ENCODE measurements around the gene TRIM72.
"Not testable (repeated sequence)": the region's sequence is repeated elsewhere in the genome, so short reads cannot be mapped to it uniquely, and the experiment has no call there.

Gene TRIM72

DNA sequence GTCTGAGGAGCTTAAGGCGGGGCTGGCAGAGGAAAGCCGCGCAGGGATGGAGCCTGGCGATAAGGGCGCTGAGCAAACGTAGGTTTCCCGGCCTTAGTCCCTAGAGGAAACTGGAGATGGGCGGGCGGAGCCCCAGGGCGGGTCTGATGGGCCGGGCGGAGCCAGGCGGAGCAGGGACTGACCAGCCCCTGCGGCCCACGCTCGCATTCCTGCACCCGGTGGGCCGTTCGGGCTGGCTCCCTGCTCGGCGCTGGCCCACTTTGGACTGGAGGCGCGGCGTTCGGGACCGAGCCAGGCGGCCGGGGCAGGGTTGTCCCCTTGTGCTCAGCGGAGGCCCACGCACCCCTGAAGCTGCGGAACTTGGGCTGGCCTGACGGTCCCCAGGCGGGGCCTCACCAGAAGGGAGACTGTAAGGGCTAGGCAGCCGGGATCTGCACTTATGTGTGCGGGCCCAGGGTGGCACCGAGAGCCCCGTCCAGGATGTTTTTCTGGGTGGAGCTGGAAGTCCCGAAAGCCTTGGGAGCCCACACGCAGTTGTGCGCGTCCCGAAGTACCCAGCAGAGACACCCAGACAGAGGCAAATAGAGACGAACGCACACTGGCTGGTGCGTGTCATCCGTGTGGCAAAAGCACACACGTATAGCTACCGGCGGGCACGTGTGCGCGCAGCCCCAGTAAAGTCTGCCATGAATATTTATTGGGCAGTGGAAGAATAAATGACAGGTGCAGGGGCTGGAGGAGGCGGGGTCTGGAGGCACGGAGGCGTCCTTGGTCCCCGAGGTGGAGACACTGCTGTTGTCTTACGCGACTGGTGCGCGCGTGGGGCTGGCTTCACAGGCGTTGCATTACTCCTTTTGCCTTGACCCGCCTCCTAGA is 1.6 kb downstream of the TRIM72 start:
- no peak for DNase-seq (ENCODE audit: low spot score)

GRCh38 chr16:31216422-31217135 is 2.7 kb downstream of the TRIM72 start, which contains the start of gene PYDC1:
PYDC1 (minus strand) TSS chr16:31217135; CDS start chr16:31217028, 107 bp downstream.
- no peak for DNase-seq (ENCODE audit: low spot score)

DNA sequence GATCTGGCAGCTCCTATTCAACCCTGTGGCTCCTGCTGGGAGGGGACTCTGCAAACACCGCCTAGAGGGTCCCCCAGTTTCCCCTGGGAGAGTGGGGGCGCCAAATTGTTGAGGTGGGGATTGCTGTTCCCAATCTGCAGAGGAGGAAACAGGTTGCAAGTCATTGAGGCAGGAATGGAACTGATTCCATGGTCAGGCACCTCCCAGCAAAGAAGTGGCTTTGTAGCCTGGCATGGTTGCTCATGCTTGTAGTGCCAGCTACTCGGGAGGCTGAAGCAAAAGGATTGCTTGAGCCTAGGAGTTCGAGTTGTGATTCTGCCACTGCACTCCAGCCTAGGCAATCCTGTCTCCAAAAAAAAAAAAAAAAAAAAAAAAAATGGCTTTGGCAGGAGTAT is 3.2 kb downstream of the TRIM72 start:
- no peak for DNase-seq (ENCODE audit: low spot score)

GRCh38 chr16:31219154-31219741 is 5.3 kb downstream of the TRIM72 start:
- DNase-seq (ENCODE audit: low spot score), result no peak

DNA sequence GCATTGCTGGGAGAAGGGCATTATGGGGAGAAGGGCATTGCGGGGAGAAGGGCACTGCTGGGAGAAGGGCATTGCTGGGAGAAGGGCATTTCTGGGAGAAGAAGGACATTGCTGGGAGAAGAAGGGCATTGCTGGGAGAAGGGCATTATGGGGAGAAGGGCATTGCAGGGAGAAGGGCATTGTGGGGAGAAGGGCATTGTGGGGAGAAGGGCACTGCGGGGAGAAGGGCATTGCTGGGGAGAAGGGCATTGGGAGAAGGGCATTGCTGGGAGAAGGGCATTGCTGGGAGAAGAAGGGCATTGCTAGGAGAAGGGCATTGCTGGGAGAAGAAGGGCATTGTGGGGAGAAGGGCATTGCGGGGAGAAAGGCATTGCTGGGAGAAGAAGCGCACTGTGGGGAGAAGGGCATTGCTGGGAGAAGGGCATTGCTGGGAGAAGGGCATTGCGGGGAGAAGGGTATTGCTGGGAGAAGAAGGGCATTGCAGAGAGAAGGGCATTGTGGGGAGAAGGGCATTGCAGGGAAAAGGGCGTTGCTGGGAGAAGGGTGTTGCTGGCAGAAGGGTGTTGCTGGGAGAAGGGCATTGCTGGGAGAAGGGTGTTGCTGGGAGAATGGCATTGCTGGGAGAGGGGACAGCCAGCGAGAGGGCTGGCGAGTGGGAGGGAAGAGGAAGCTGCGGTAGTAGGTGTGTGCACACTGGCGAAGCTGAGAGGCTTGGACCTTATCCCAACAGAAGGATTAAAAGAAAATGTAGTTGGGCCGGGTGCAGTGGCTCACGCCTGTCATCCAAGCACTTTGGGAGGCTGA is 7.6 kb downstream of the TRIM72 start:
- no peak for DNase-seq (ENCODE audit: low spot score)

DNA sequence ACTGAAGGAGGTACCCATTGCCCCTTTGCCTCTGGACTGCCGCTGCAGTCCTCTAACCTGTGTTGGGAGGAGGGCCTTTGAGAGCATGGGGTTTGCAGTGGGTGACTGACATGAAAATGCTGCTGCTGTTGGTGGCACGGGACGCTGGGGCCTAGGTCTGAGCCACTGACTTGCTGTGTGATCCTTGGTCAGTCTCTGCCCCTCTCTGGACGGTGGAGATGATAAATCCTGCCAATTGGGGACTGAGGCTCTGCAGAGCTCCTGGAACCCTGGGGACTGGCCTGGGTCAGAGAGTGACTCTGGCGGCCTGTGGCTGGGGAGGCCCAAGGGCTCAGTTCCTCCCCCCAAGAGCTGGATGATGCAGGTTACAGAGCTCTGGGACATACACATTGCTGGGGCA is 9.1 kb downstream of the TRIM72 start:
- no peak for DNase-seq (ENCODE audit: low spot score)

DNA sequence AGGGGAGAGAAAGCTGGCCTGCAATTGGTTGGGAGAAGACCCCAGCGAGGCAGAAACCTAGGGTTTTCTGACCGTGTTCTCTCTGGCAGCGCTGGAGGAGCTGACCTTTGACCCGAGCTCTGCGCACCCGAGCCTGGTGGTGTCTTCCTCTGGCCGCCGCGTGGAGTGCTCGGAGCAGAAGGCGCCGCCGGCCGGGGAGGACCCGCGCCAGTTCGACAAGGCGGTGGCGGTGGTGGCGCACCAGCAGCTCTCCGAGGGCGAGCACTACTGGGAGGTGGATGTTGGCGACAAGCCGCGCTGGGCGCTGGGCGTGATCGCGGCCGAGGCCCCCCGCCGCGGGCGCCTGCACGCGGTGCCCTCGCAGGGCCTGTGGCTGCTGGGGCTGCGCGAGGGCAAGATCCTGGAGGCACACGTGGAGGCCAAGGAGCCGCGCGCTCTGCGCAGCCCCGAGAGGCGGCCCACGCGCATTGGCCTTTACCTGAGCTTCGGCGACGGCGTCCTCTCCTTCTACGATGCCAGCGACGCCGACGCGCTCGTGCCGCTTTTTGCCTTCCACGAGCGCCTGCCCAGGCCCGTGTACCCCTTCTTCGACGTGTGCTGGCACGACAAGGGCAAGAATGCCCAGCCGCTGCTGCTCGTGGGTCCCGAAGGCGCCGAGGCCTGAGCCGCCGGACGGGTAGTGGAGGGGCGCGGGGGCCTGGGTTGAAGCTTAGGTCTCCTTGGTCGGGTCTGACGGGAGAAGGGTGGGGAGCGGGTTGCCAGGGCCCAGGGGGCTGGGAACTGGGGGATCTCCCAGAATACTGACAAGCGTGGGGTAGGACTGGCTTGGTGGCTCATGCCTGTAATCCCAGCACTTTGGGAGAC is 10.4 kb downstream of the TRIM72 start:
- DNase-seq (ENCODE audit: low spot score), result no peak

GRCh38 chr16:31225193-31225592 is 11.3 kb downstream of the TRIM72 start:
- DNase-seq (ENCODE audit: low spot score), result no peak

- DNase-seq (ENCODE audit: low spot score), result no peak
Measured at GRCh38 chr16:31228206-31228605, 14.3 kb downstream of the TRIM72 start.

- DNase-seq (ENCODE audit: low spot score), result no peak
Measured at GRCh38 chr16:31229501-31229900, 15.6 kb downstream of the TRIM72 start.

GRCh38 chr16:31238041-31238440 is 24.1 kb downstream of the TRIM72 start:
- no peak for DNase-seq (ENCODE audit: low spot score)

GRCh38 chr16:31242206-31242605 is 28.3 kb downstream of the TRIM72 start:
- no peak for DNase-seq (ENCODE audit: low spot score)

DNA sequence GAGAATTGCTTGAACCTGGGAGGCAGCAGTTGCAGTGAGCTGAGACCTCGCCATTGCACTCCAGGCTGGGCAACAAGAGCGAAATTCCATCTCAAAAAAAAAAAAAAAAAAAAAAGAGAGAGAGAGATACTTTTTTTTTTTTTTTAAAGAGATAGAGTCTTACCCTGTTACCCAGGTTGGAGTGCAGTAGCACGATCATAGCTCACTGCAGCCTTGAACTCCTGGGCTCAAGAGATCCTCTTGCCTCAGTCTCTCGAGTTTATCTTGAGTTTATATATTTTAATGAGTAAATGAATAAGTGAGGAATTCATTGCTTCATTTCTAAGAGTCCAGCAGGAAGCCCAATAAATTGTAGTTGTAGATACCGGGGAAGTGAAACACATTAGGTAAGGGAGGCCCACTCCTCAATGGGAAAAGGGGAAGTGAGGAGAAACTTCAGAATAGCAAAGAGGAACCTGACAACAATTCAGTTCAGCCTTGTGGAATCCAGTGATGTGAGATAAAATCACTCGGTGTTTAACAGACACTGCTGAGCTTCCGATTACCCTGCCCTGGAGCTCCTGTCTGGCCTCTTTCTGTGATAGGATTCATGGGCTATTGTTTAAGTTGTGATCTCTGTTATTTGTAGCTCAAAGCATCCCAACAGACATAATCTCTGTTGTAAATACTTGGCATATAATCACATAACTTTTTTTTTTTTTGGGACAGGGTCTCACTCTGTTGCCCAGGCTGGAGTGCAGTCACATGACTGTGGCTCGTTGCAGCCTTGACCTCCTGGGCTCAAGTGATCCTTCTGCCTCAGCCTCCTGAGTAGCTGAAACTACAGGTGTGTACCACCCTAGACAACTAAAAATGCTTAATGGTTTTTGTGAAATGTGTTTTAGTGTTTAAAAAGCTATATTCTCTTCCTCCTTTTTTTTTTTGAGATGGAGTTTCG is 30.1 kb downstream of the TRIM72 start:
- no peak for DNase-seq (ENCODE audit: low spot score)

DNA sequence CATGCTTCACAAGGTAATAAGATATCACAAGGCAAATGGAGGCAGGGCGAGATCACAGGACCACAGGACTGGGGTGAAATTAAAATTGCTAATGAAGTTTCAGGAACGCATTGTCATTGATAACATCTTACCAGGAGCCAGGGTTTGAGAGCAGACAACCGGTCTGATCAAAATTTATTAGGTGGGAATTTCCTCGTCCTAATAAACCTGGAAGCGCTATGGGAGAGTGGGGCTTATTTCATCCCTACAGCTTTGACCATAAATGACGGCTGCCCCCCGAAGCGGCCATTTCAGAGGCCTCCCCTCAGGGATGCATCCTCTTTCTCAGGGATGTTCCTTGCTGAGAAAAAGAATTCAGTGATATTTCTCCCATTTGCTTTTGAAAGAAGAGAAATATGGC is 31.7 kb downstream of the TRIM72 start:
- DNase-seq (ENCODE audit: low spot score), result not testable (repeated sequence)

DNA sequence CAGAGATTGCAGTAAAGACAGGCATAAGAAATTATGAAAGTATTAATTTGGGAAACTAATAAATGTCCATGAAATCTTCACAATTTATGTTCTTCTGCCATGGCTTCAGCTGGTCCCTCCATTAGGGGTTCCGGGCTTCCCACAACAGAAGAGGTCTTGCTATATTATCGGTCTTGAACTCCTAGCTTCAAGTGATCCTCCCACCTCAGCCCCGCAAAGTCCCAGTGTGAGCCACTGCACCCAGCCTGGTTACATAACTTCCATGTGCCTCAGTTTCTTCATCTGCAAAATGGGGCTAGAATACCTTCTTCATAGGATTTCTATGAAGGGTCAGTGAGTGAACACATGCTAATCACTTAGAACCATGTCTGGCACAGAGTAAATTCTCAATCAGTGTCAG is 32.4 kb downstream of the TRIM72 start:
- DNase-seq (ENCODE audit: low spot score), result no peak

DNA sequence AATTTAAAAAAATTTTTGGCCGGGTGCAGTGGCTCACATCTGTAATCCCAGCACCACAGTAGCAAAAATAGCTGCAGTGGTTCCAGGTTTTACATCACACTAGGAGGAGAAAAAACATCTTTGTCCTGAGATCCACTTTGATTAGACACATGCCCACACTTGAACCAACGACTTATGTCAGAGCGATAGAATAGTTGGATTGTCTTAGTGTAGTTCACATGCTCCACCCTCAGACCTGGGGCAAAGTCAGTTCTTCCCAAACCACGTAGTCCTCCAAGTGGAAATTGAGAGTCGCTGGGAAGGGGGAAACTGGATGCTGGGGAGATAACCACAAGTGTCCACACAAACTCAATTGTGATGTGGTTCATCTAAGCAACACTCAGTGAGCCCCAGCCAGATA is 34.4 kb downstream of the TRIM72 start:
- no peak for DNase-seq (ENCODE audit: low spot score)

- peak; percentile 43 for DNase-seq (ENCODE audit: low spot score)
Measured at GRCh38 chr16:31250782-31251384, 37.0 kb downstream of the TRIM72 start.

GRCh38 chr16:31251435-31251834 is 37.5 kb downstream of the TRIM72 start:
- no peak for DNase-seq (ENCODE audit: low spot score)

DNA sequence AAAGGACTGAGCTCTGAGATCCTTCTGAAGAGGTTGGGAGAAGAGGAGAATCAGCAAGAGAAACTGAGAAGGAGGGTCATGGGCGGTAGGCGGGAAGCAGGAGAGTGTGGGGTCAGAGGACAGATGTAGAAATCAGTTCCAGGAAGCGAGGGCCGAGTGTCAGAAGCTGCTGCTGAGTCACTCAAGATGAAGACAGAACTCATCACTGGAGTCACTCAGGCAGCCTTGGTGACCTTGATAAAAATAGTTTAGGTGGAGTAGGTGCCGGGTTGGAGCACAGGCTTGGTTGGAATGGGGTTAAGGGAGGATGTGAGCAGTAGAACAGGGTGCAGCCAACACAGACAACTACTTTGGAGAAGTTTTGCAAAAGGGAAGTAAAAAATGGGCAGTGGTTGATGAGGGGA is 39.7 kb downstream of the TRIM72 start:
- DNase-seq (ENCODE audit: low spot score), result peak; percentile 73

DNA sequence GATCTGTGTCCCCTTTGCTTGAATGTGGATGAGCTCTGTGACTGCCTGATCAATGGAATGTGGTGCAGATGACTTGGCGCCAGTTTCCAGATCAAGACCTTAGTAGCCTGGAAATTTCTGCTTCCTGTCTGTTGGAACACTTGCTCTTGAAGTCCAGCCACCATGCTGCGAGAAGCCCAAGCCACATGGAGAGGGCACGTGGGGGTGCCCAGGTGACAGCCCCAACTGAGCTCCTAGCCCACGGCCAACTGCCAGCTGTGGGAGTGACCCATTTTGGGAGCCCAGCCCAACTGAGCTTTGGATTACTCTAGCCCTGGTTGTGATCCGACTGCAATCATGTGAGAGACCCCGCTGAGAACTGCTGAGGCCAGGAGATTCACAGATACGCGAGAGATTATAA is 42.5 kb downstream of the TRIM72 start:
- no peak for DNase-seq (ENCODE audit: low spot score)
